ENCODE measurements around the gene APC. TPM values are rescaled to one million over a fixed set of nuclear protein-coding genes. Genes with fewer than 3 reads are reported as not detected.

APC gene
- total and polyA plus RNA-seq, 4 experiments from 2014 or later: 4.4 to 44.5 (median 31.8) TPM

- intact Hi-C loops (cut with micrococcal nuclease): loop anchor here (1.0 to 5.0 kb wide), 6 partner anchors 32 to 806 kb away; partner anchors contain the start of genes DCP2, REEP5, SRP19 and YTHDC2
- peak overlapping the region; percentile 89 to 97 (median 93) for H3K27ac Mint-ChIP-seq
- Histone ChIP-seq H3K4me3 (ENCODE audit: low read length in 2 of 2) (peak overlapping the region; percentile 80 to 86), H3K9me3 (ENCODE audit: control insufficient read depth in 1 of 2, low read length in 2 of 2) (no peaks in the 10 kb centered on the region), H3K4me1 (ENCODE audit: insufficient read depth, low read length) (peaks cover 47% of the 10 kb centered on the region), H3K36me3 (ENCODE audit: insufficient read depth, low read length) (no peaks in the 10 kb centered on the region), H3K27me3 (ENCODE audit: insufficient read depth, low read length) (no peaks in the 10 kb centered on the region), H3K27ac (ENCODE audit: low read depth, low read length) (peak overlapping the region; percentile 86)
- POLR2A ChIA-PET (ENCODE audit: partially characterized antibody): no interaction called here
- no peaks in the 10 kb centered on the region for H3K27me3 Mint-ChIP-seq
- peaks cover 0 to 11% of the 10 kb centered on the region in 2 donors for H3K36me3 Mint-ChIP-seq
- H3K4me1 Mint-ChIP-seq: peaks cover 34 to 52% (median 41%) of the 10 kb centered on the region in 4 donors
- H3K4me3 Mint-ChIP-seq: peak overlapping the region; percentile 91 to 96 (median 95)
- DNase-seq: no peak
- CTCF ChIA-PET (ENCODE audit: partially characterized antibody): no interaction called here
- peaks cover 0 to 2% (median 0%) of the 10 kb centered on the region in 8 donors for H3K9me3 Mint-ChIP-seq
These were observed 31.2 kb upstream of the APC start for GRCh38 chr5:112706446-112707016.

GRCh38 chr5:112707187-112708102 is 30.2 kb upstream of the APC start:
- H3K4me1 ChIP-seq (ENCODE audit: insufficient read depth, low read length): peaks cover 52% of the 10 kb centered on the region
- Mint-ChIP-seq H3K27me3 (no peaks in the 10 kb centered on the region), H3K4me3 (peak overlapping the region; percentile 91 to 96 (median 95)), H3K4me1 (peaks cover 41 to 61% (median 48%) of the 10 kb centered on the region in 4 donors), H3K36me3 (peaks cover under 1 to 11% of the 10 kb centered on the region in 2 donors), H3K27ac (peak overlapping the region; percentile 89 to 97 (median 93)), H3K9me3 (peaks cover 0 to 2% (median 0%) of the 10 kb centered on the region in 8 donors)
- no peaks in the 10 kb centered on the region for H3K27me3 ChIP-seq (ENCODE audit: insufficient read depth, low read length)
- no peaks in the 10 kb centered on the region for H3K36me3 ChIP-seq (ENCODE audit: insufficient read depth, low read length)
- ChIA-PET CTCF (ENCODE audit: partially characterized antibody) (interaction anchor here (0.8 to 2.5 kb wide), 4 partner anchors 11 to 546 kb away, joined by 3 to 10 read pairs (median 6); no protein-coding TSS in a partner anchor), POLR2A (ENCODE audit: partially characterized antibody) (interaction anchor here (0.7 to 1.8 kb wide), 10 partner anchors 10 to 587 kb away, joined by 3 to 11 read pairs (median 4); partner anchors contain the start of genes APC, DCP2 and REEP5)
- H3K9me3 ChIP-seq (ENCODE audit: control insufficient read depth in 1 of 2, low read length in 2 of 2): no peaks in the 10 kb centered on the region
- peak; percentile 95 to 99 (median 98) for DNase-seq
- H3K4me3 ChIP-seq (ENCODE audit: low read length in 2 of 2): peak overlapping the region; percentile 80 to 86
- intact Hi-C loops (cut with micrococcal nuclease): loop anchor here (1.0 to 5.0 kb wide), 6 partner anchors 31 to 805 kb away; partner anchors contain the start of genes DCP2, REEP5, SRP19 and YTHDC2
- peak overlapping the region; percentile 86 for H3K27ac ChIP-seq (ENCODE audit: low read depth, low read length)

GRCh38 chr5:112708103-112708622 is 29.5 kb upstream of the APC start:
- DNase-seq: no peak
- H3K27me3 Mint-ChIP-seq: no peaks in the 10 kb centered on the region
- peaks cover 4 to 11% of the 10 kb centered on the region in 2 donors for H3K36me3 Mint-ChIP-seq
- peak overlapping the region; percentile 86 for H3K27ac ChIP-seq (ENCODE audit: low read depth, low read length)
- peaks cover 0 to 2% (median 0%) of the 10 kb centered on the region in 8 donors for H3K9me3 Mint-ChIP-seq
- H3K9me3 ChIP-seq (ENCODE audit: control insufficient read depth in 1 of 2, low read length in 2 of 2): no peaks in the 10 kb centered on the region
- intact Hi-C loops (cut with micrococcal nuclease): loop anchor here (5.0 kb wide), 1 partner anchor 804 kb away; the partner anchor contains the start of gene YTHDC2
- ChIA-PET POLR2A (ENCODE audit: partially characterized antibody) (interaction anchor here (0.5 to 1.8 kb wide), 12 partner anchors 10 to 586 kb away, joined by 3 to 11 read pairs (median 4); partner anchors contain the start of genes APC, DCP2 and REEP5), CTCF (ENCODE audit: partially characterized antibody) (interaction anchor here (0.8 to 2.5 kb wide), 5 partner anchors 10 to 547 kb away, joined by 3 to 10 read pairs (median 4); no protein-coding TSS in a partner anchor)
- H3K4me3 Mint-ChIP-seq: peak overlapping the region; percentile 91 to 96 (median 95)
- peaks cover 44 to 65% (median 52%) of the 10 kb centered on the region in 4 donors for H3K4me1 Mint-ChIP-seq
- peaks cover 53% of the 10 kb centered on the region for H3K4me1 ChIP-seq (ENCODE audit: insufficient read depth, low read length)
- no peaks in the 10 kb centered on the region for H3K36me3 ChIP-seq (ENCODE audit: insufficient read depth, low read length)
- peak overlapping the region in 6 of 7 donors; percentile 89 to 97 (median 94) for H3K27ac Mint-ChIP-seq
- no peaks in the 10 kb centered on the region for H3K27me3 ChIP-seq (ENCODE audit: insufficient read depth, low read length)
- peak overlapping the region; percentile 80 to 86 for H3K4me3 ChIP-seq (ENCODE audit: low read length in 2 of 2)

GRCh38 chr5:112709416-112709815 is 28.3 kb upstream of the APC start:
- Mint-ChIP-seq H3K36me3 (peaks cover 4 to 11% of the 10 kb centered on the region in 2 donors), H3K9me3 (peaks cover 0 to 2% (median 0%) of the 10 kb centered on the region in 8 donors), H3K27ac (peak overlapping the region in 1 of 7 donors; percentile 19), H3K4me3 (peak overlapping the region in 6 of 8 donors; percentile 91 to 96 (median 95)), H3K4me1 (peaks cover 49 to 67% (median 57%) of the 10 kb centered on the region in 4 donors), H3K27me3 (no peaks in the 10 kb centered on the region)
- ChIA-PET POLR2A (ENCODE audit: partially characterized antibody) (interaction anchor here (1.5 kb wide), 1 partner anchor 26 kb away, joined by 7 read pairs; no protein-coding TSS in a partner anchor), CTCF (ENCODE audit: partially characterized antibody) (interaction anchor here (1.4 to 2.5 kb wide), 3 partner anchors 9 to 49 kb away, joined by 3 to 10 read pairs (median 8); partner anchors contain the start of gene APC)
- intact Hi-C loops (cut with micrococcal nuclease): loop anchor here (5.0 kb wide), 1 partner anchor 803 kb away; the partner anchor contains the start of gene YTHDC2
- Histone ChIP-seq H3K4me3 (ENCODE audit: low read length in 2 of 2) (no peak overlapping the region), H3K36me3 (ENCODE audit: insufficient read depth, low read length) (no peaks in the 10 kb centered on the region), H3K9me3 (ENCODE audit: control insufficient read depth in 1 of 2, low read length in 2 of 2) (no peaks in the 10 kb centered on the region), H3K27me3 (ENCODE audit: insufficient read depth, low read length) (no peaks in the 10 kb centered on the region), H3K27ac (ENCODE audit: low read depth, low read length) (no peak overlapping the region), H3K4me1 (ENCODE audit: insufficient read depth, low read length) (peaks cover 66% of the 10 kb centered on the region)
- DNase-seq: no peak

DNA sequence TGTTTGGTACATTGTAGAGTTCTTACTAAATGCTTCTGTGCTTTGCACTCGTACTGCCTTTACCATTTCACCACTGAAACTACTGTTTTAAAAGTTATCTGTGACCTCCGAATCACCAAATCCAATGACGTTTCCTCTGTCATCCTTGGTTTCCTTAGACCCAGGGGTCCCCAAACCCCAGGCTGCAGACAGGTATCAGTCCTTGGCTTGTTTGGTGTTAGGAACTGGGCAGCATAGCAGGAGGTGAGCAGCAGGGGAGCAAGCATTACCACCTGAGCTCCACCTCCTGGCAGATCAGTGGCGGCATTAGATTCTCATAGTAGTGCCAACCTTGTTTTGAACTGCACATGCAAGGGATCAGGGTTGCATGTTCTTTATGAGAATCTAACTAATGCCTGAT is 26.8 kb upstream of the APC start:
- H3K4me3 ChIP-seq (ENCODE audit: low read length in 2 of 2): no peak overlapping the region
- H3K9me3 ChIP-seq (ENCODE audit: control insufficient read depth in 1 of 2, low read length in 2 of 2): no peaks in the 10 kb centered on the region
- intact Hi-C loops (cut with micrococcal nuclease): loop anchor here (10.0 kb wide), 1 partner anchor 1976 kb away; the partner anchor contains the start of gene SLC25A46
- ChIA-PET CTCF (ENCODE audit: partially characterized antibody) (interaction anchor here (1.6 kb wide), 1 partner anchor 16 kb away, joined by 3 read pairs; no protein-coding TSS in a partner anchor), POLR2A (ENCODE audit: partially characterized antibody) (no interaction called here)
- no peaks in the 10 kb centered on the region for H3K27me3 ChIP-seq (ENCODE audit: insufficient read depth, low read length)
- H3K36me3 ChIP-seq (ENCODE audit: insufficient read depth, low read length): no peaks in the 10 kb centered on the region
- peaks cover 75% of the 10 kb centered on the region for H3K4me1 ChIP-seq (ENCODE audit: insufficient read depth, low read length)
- H3K27ac Mint-ChIP-seq: no peak overlapping the region
- peaks cover 0 to 2% (median 0%) of the 10 kb centered on the region in 8 donors for H3K9me3 Mint-ChIP-seq
- no peak overlapping the region for H3K27ac ChIP-seq (ENCODE audit: low read depth, low read length)
- H3K36me3 Mint-ChIP-seq: peaks cover 4 to 11% of the 10 kb centered on the region in 2 donors
- no peak for DNase-seq
- no peak overlapping the region for H3K4me3 Mint-ChIP-seq
- peaks cover 57 to 80% (median 67%) of the 10 kb centered on the region in 4 donors for H3K4me1 Mint-ChIP-seq
- H3K27me3 Mint-ChIP-seq: no peaks in the 10 kb centered on the region

DNA sequence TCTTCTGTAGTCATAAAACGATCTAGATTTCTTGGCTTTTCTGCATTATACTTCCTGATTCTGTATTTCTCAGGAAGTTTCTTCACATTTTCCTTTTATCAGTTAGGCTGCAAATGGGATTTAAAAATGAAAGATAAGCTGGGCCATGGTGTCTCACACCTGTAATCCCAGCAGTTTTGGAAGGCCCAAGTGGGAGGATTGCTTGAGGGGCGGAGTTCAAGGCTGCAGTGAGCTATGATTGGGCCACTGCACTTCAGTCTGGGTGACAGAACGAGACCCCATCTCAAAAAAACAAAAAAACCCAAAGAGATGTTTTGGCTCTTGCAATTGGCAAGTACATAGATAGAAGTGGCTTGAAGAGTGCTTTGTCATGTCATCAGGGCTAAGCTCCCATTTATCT is 26.2 kb upstream of the APC start:
- Histone ChIP-seq H3K9me3 (ENCODE audit: control insufficient read depth in 1 of 2, low read length in 2 of 2) (no peaks in the 10 kb centered on the region), H3K36me3 (ENCODE audit: insufficient read depth, low read length) (no peaks in the 10 kb centered on the region), H3K27ac (ENCODE audit: low read depth, low read length) (no peak overlapping the region), H3K4me1 (ENCODE audit: insufficient read depth, low read length) (peaks cover 71% of the 10 kb centered on the region), H3K4me3 (ENCODE audit: low read length in 2 of 2) (no peak overlapping the region), H3K27me3 (ENCODE audit: insufficient read depth, low read length) (no peaks in the 10 kb centered on the region)
- ChIA-PET CTCF (ENCODE audit: partially characterized antibody) (interaction anchor here (1.6 kb wide), 1 partner anchor 16 kb away, joined by 3 read pairs; no protein-coding TSS in a partner anchor), POLR2A (ENCODE audit: partially characterized antibody) (no interaction called here)
- Mint-ChIP-seq H3K4me1 (peaks cover 59 to 84% (median 64%) of the 10 kb centered on the region in 4 donors), H3K27ac (peak overlapping the region in 1 of 7 donors; percentile 57), H3K9me3 (peaks cover 0 to 2% (median 0%) of the 10 kb centered on the region in 8 donors), H3K36me3 (peaks cover 4 to 11% of the 10 kb centered on the region in 2 donors), H3K4me3 (peak overlapping the region in 2 of 8 donors; percentile 36 to 38), H3K27me3 (no peaks in the 10 kb centered on the region)
- intact Hi-C loops (cut with micrococcal nuclease): loop anchor here (10.0 kb wide), 1 partner anchor 1977 kb away; the partner anchor contains the start of gene SLC25A46
- no peak for DNase-seq

Measured in CD4-positive, alpha-beta memory T cell (primary cell).